HepG2 (cell line): ENCODE measurements around the gene WDR19. TPM values are rescaled to one million over a fixed set of nuclear protein-coding genes. Genes with fewer than 3 reads are reported as not detected.

ENCODE experiments used
- ATAC-seq: fragments of 200-7000 bp; cut with Tn5 transposase; 3 replicates; pipeline ENCODE4 v1.9.1; 2020; ENCODE audit warnings: mild to moderate bottlenecking, moderate library complexity
- BruUV-seq: library from RNA; stranded (reverse); fragments of 400-500 nt; replicated peaks from 2 replicates; lab custom pipeline; 2021; lab: Mats Ljungman, UMichigan
- CTCF ChIA-PET: fragments of 300-600 bp; formaldehyde crosslinking; extraction: SDS; loops from one replicate; lab custom pipeline; 2021; ENCODE audit warnings: low total read pairs, inconsistent platforms, low intra/inter-chr PET ratio; lab: Yijun Ruan, JAX
- POLR2A ChIA-PET: fragments of 350-600 bp; sonication (Branson Sonifier 250); formaldehyde crosslinking; loops from one replicate; lab custom pipeline; 2020; ENCODE audit warnings: antibody characterized with exemption, inconsistent platforms; lab: Yijun Ruan, JAX
- DNase-seq: peaks from one replicate; pipeline ENCODE4 v3.0.0-alpha.2; 2015; ENCODE audit warnings: low spot score
- FAIRE-seq: peaks from 3 replicates; lab custom pipeline; 2011; peaks lifted over from hg19 to GRCh38; lab: Jason Lieb, UNC
- H2AFZ ChIP-seq: one replicate; pipeline ENCODE4 v1.6.1; 2011; ENCODE audit warnings: low read length, inconsistent platforms
- H3K27ac ChIP-seq: fragments of 300-600 bp; 3 replicates; pipeline ENCODE4 v1.8.0; 2011; ENCODE audit warnings: mixed run types, mild to moderate bottlenecking, mixed read lengths, low read length, inconsistent platforms; ENCODE audit not compliant: insufficient read depth; ENCODE audit errors: extremely low read length
- H3K27me3 ChIP-seq, 2 experiments: fragments of 200-600 bp in 1 of 2; 2 replicates in 1 of 2; 3 replicates in 1 of 2; pipeline versions ENCODE4 v1.6.0 to v1.8.0; 2011; ENCODE audit warnings: low read length in 2 of 2, mild to moderate bottlenecking in 2 of 2, moderate library complexity in 2 of 2, inconsistent platforms in 1 of 2; ENCODE audit not compliant: insufficient read depth in 2 of 2, control insufficient read depth in 1 of 2
- H3K36me3 ChIP-seq, 2 experiments: fragments of 200-600 bp in 1 of 2; replicated peaks in 1 of 2; 2 replicates in 1 of 2; 3 replicates in 1 of 2; pipeline versions ENCODE4 v1.5.1 to v1.8.0; 2011; ENCODE audit warnings: low read length in 2 of 2, inconsistent platforms in 1 of 2; ENCODE audit not compliant: insufficient read depth in 2 of 2, control insufficient read depth in 1 of 2
- H3K4me1 ChIP-seq: 2 replicates; pipeline ENCODE4 v1.5.1; 2012; ENCODE audit warnings: low read length, inconsistent platforms; ENCODE audit not compliant: insufficient read depth
- H3K4me2 ChIP-seq: 2 replicates; pipeline ENCODE4 v1.6.0; 2011; ENCODE audit warnings: low read depth, low read length, inconsistent platforms
- H3K4me3 ChIP-seq, 3 experiments: fragments of 200-600 bp in 1 of 3; sonication (generic), shearing (Covaris generic) in 1 of 3; replicated peaks in 1 of 3; 2 replicates each; pipeline ENCODE4 v1.5.1; 2011 to 2016; ENCODE audit warnings: low read length in 3 of 3, inconsistent platforms in 2 of 3, low read depth in 2 of 3, mild to moderate bottlenecking in 2 of 3, control low read depth in 1 of 3, mixed read lengths in 1 of 3; ENCODE audit not compliant: insufficient read depth in 1 of 3
- H3K79me2 ChIP-seq: one replicate; pipeline ENCODE4 v1.6.1; 2011; ENCODE audit warnings: low read length, inconsistent platforms; ENCODE audit not compliant: insufficient read depth
- H3K9ac ChIP-seq: 2 replicates; pipeline ENCODE4 v1.6.0; 2011; ENCODE audit warnings: mild to moderate bottlenecking, low read depth, low read length, inconsistent platforms; ENCODE audit not compliant: insufficient read depth
- H3K9me3 ChIP-seq: 2 replicates; pipeline ENCODE4 v1.5.1; 2012; ENCODE audit warnings: mild to moderate bottlenecking, low read length
- H4K20me1 ChIP-seq: 2 replicates; pipeline ENCODE4 v1.6.0; 2011; ENCODE audit warnings: inconsistent platforms, mild to moderate bottlenecking, low read length, moderate library complexity; ENCODE audit not compliant: insufficient read depth
- ARID4A ChIP-seq: sonication (generic); formaldehyde crosslinking; IDR thresholded peaks from 2 replicates; pipeline ENCODE4 v1.5.0; 2020; ENCODE audit warnings: mild to moderate bottlenecking, missing genetic modification reagents, borderline replicate concordance
- ATF3 ChIP-seq: sonication (generic); formaldehyde crosslinking; IDR thresholded peaks from 2 replicates; pipeline ENCODE4 v1.4.0; 2020; ENCODE audit warnings: missing genetic modification reagents
- BCL6 ChIP-seq: IDR thresholded peaks from 2 replicates; pipeline ENCODE4 v1.6.1; 2016; ENCODE audit warnings: missing genetic modification reagents, missing compliant biosample characterization
- MTF2 ChIP-seq: sonication (generic); formaldehyde crosslinking; IDR thresholded peaks from 2 replicates; pipeline ENCODE4 v1.5.0; 2020; ENCODE audit warnings: missing genetic modification reagents, borderline replicate concordance
- TARDBP ChIP-seq: sonication (generic); formaldehyde crosslinking; IDR thresholded peaks from 2 replicates; pipeline ENCODE4 v1.8.0; 2022; ENCODE audit warnings: mild to moderate bottlenecking, missing genetic modification reagents
- ZNF446 ChIP-seq: sonication (generic); formaldehyde crosslinking; IDR thresholded peaks from 2 replicates; pipeline ENCODE4 v1.5.0; 2020; ENCODE audit warnings: mild to moderate bottlenecking, missing genetic modification reagents
- ZNF572 ChIP-seq: sonication (generic); formaldehyde crosslinking; IDR thresholded peaks from 2 replicates; pipeline ENCODE4 v1.5.1; 2020; ENCODE audit warnings: mild to moderate bottlenecking, missing genetic modification reagents
- ZNF790 ChIP-seq: sonication (generic); formaldehyde crosslinking; IDR thresholded peaks from 2 replicates; pipeline ENCODE4 v1.8.0; 2022; ENCODE audit warnings: missing genetic modification reagents, mild to moderate bottlenecking, borderline replicate concordance
- WGBS: methylation state at CpG from one replicate; pipeline ENCODE4 v1.1.6; 2017; ENCODE audit warnings: low lambda C conversion rate; 5-methylcytosine and 5-hydroxymethylcytosine counted together
- in situ Hi-C: cut with HindIII; loops from 2 replicates; pipeline ENCODE4 v1.10.0; 2017; ENCODE audit warnings: low pct_unique_long_range_greater_than_20kb; ENCODE audit not compliant: extremely low pct_ligation_motif_present
- intact Hi-C: fragments of 100-400 bp; cut with micrococcal nuclease; formaldehyde crosslinking; loops from one replicate; pipeline ENCODE4 v1.10.0; 2022; ENCODE audit not compliant: unreplicated experiment
- polyA plus RNA-seq, 8 experiments: library from polyadenylated mRNA; depleted of rRNA in 3 of 8; stranded (reverse) in 7 of 8; unstranded in 1 of 8; fragments of >200 nt; fragmentation: Illumina TruSeq in 4 of 8; extraction: Trizol in 4 of 8; gene quantifications; 2 replicates each; pipeline versions ENCODE4 v1.2.1 to v1.2.3, GENCODE V29; 2011 to 2016; ENCODE audit warnings: low read depth in 4 of 8, missing spikeins in 1 of 8, mixed read lengths in 1 of 8; ENCODE audit not compliant: insufficient read depth in 1 of 8
- total RNA-seq, 5 experiments: library from RNA; depleted of rRNA; stranded (reverse); fragments of >200 nt; fragmentation: Illumina TruSeq; extraction: Trizol; gene quantifications; 2 replicates each; pipeline ENCODE4 v1.2.3, GENCODE V29; 2016; ENCODE audit warnings: low read depth in 1 of 5
- TF ChIP-seq, protein P1 (sequence below): sonication (generic); formaldehyde crosslinking; IDR thresholded peaks from 2 replicates; pipeline ENCODE4 v1.4.0; 2020; ENCODE audit warnings: missing genetic modification reagents
- TF ChIP-seq, protein P2 (sequence below): sonication (generic); formaldehyde crosslinking; IDR thresholded peaks from 2 replicates; pipeline ENCODE4 v1.4.0; 2020; ENCODE audit warnings: mild to moderate bottlenecking, missing genetic modification reagents, borderline replicate concordance

Gene WDR19
- total and polyA plus RNA-seq, 2 of the 13 experiments (the other 11 are each of a cell fraction or from before 2014, with no cell fraction given) = 22.9 to 34.1 TPM

DNA sequence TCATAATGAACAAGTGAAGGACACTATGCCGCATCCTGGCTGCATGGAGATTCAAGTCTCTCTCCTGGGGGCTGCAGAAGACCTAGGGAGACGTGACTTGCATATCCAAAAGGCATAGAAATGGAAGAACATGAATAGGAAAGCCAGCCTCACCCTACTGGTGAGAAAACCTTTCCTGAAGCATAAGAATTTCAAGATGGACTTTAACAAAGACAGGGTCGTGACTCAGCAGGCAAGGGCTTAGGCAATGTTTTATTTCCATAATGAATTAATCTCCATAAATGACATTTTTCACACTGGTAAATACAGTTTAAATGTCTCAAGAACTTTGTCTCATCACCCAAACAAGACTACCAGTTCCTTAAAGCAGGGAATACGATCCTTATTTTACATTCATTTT, 104.9 kb downstream of the WDR19 start:
- TF ChIP-seq ZNF446 = no peak
- TF ChIP-seq BCL6 = no peak
- TF ChIP-seq ATF3 (CRISPR knock-in tag) = no peak
- TF ChIP-seq MTF2 (CRISPR knock-in tag) = no peak
- TF ChIP-seq, protein P1, sequence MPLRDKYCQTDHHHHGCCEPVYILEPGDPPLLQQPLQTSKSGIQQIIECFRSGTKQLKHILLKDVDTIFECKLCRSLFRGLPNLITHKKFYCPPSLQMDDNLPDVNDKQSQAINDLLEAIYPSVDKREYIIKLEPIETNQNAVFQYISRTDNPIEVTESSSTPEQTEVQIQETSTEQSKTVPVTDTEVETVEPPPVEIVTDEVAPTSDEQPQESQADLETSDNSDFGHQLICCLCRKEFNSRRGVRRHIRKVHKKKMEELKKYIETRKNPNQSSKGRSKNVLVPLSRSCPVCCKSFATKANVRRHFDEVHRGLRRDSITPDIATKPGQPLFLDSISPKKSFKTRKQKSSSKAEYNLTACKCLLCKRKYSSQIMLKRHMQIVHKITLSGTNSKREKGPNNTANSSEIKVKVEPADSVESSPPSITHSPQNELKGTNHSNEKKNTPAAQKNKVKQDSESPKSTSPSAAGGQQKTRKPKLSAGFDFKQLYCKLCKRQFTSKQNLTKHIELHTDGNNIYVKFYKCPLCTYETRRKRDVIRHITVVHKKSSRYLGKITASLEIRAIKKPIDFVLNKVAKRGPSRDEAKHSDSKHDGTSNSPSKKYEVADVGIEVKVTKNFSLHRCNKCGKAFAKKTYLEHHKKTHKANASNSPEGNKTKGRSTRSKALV = no peak

GRCh38 chr4:39291686-39292085, 109.4 kb downstream of the WDR19 start:
- Histone ChIP-seq H3K4me3 (no peak overlapping the region), H3K9ac (no peak overlapping the region), H3K36me3 (peaks cover 22 to 73% of the 10 kb centered on the region in 2 experiments), H4K20me1 (no peaks in the 10 kb centered on the region), H3K4me1 (no peaks in the 10 kb centered on the region), H3K9me3 (no peaks in the 10 kb centered on the region), H3K27me3 (no peaks in the 10 kb centered on the region), H3K79me2 (no peaks in the 10 kb centered on the region), H3K27ac (no peak overlapping the region), H2AFZ (no peak overlapping the region)
- BruUV-seq = no TSS peak
- no peak for FAIRE-seq
- ChIA-PET CTCF (no interaction called here), POLR2A (no interaction called here)
- intact Hi-C loops (no loop called here), in situ Hi-C loops (no loop called here)
- WGBS = 97% methylated on average over 2 of the region's 2 CpGs
- no peak for TF ChIP-seq ZNF790 (CRISPR knock-in tag)
- no peak for TF ChIP-seq TARDBP (CRISPR knock-in tag)
- TF ChIP-seq, protein P2, sequence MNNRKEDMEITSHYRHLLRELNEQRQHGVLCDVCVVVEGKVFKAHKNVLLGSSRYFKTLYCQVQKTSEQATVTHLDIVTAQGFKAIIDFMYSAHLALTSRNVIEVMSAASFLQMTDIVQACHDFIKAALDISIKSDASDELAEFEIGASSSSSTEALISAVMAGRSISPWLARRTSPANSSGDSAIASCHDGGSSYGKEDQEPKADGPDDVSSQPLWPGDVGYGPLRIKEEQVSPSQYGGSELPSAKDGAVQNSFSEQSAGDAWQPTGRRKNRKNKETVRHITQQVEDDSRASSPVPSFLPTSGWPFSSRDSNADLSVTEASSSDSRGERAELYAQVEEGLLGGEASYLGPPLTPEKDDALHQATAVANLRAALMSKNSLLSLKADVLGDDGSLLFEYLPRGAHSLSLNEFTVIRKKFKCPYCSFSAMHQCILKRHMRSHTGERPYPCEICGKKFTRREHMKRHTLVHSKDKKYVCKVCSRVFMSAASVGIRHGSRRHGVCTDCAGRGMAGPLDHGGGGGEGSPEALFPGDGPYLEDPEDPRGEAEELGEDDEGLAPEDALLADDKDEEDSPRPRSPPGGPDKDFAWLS = no peak
- TF ChIP-seq ZNF572 = no peak
- TF ChIP-seq ARID4A (CRISPR knock-in tag) = no peak
- TF ChIP-seq, all 625 proteins: peak for 0
- no peak for DNase-seq
- H3K4me2 ChIP-seq = no peak overlapping the region
- no peak for ATAC-seq

More for the DNA sequence above, 104.9 kb downstream of the WDR19 start:
- no peak for ATAC-seq
- no peak for FAIRE-seq
- in situ Hi-C loops = no loop called here
- peaks cover 20 to 59% of the 10 kb centered on the region in 2 experiments for H3K36me3 ChIP-seq
- 95% methylated on average over 4 of the region's 4 CpGs for whole genome bisulfite sequencing
- POLR2A ChIA-PET = no interaction called here
- intact Hi-C loops = no loop called here
- H3K9me3 ChIP-seq = no peaks in the 10 kb centered on the region
- H3K4me1 ChIP-seq = no peaks in the 10 kb centered on the region
- no peak overlapping the region for H3K9ac ChIP-seq
- H3K79me2 ChIP-seq = no peaks in the 10 kb centered on the region
- H3K4me2 ChIP-seq = no peak overlapping the region
- CTCF ChIA-PET = no interaction called here
- no peaks in the 10 kb centered on the region for H4K20me1 ChIP-seq
- no TSS peak for BruUV-seq
- H3K27ac ChIP-seq = no peak overlapping the region
- no peaks in the 10 kb centered on the region for H3K27me3 ChIP-seq
- no peak overlapping the region for H3K4me3 ChIP-seq
- no peak overlapping the region for H2AFZ ChIP-seq
- DNase-seq = no peak
